GM21447 (cell line): ENCODE measurements around the gene SERAC1.

ENCODE experiments used
- ATAC-seq: cut with Tn5 transposase; IDR thresholded peaks from one replicate; pipeline ENCODE4 v1.9.1; 2021; ENCODE audit not compliant: unreplicated experiment

SERAC1 gene

DNA sequence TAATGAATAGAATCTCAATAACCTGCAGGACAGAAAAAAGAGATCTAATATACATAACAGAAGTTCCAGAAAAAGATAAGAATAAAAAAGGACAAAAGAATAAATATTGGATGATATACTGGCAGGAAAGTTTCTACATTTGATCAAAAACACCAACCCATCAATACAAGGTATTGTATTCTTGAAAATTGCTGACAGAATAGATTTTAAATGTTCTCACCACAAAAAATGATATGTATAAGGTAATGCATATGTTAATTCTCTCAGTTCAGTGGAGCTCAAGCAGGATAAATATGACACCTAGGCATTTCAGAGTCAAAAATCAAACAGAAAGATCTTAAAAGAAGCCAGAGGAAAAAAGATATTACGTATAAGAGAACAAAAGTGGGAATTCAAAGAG lies 43.8 kb downstream of the SERAC1 start:
- no peak for ATAC-seq

GRCh38 chr6:158122048-158122447 lies 46.0 kb downstream of the SERAC1 start:
- no peak for ATAC-seq

DNA sequence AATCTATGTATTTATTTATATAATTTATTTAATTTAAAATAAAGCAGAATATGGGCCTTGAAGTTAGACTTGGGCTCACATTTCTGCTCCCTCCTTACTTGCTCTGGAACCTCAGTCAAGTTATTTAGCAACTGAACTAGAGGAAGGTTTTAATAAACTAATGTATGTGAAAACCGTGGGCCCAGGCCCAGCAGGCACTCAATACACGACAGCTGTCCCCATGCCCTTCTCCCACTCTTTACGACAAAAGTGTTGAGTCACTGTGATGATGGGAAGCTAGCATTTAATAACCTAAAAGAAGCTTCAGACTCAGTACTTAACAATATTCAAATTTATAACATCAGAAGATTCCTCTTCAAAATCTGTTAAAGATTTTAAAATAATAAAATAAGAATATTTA lies 46.7 kb downstream of the SERAC1 start:
- no peak for ATAC-seq

DNA sequence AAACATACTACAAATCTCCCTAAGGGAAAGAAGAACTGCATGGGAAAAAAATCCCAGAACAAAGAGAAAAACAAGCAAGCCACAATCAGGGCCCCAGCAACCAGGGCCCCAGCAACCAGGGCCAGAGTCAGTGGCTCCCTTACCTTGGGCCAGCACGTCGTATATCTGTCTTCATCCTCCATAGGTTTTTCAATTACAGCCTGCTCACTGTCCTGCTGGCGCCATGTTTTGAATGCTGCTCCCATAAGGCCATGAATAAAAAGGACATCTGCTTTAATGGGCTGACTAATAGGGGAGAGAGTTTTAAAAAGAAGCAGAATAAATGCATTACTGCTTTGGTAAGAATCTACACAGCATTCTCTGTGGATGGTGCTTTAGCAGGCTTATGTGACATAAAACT lies 49.2 kb downstream of the SERAC1 start:
- no peak for ATAC-seq

GRCh38 chr6:158115508-158115907 lies 52.6 kb downstream of the SERAC1 start:
- ATAC-seq: no peak

GRCh38 chr6:158115102-158115501 lies 53.0 kb downstream of the SERAC1 start:
- no peak for ATAC-seq

GRCh38 chr6:158113802-158114201 lies 54.3 kb downstream of the SERAC1 start:
- no peak for ATAC-seq

DNA sequence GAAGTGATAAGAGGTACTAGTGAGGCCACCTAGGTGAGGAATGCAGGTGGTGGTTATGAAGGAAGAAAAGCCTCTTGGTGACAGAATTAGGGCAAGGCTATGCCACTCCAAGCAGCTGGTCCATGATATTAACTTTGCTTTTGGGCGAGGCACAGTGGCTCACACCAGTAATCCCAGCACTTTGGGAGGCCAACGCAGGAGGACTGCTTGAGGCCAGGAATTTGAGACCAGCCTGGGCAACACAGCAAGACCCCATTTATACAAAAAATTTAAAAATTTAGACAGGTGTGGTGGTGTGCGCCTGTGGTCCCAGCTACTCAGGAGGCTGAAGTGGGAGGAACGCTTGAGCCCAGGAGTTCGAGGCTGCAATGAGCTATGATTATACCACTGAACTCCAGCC lies 56.1 kb downstream of the SERAC1 start:
- no peak for ATAC-seq

GRCh38 chr6:158110986-158111385 lies 57.1 kb downstream of the SERAC1 start:
- no peak for ATAC-seq

DNA sequence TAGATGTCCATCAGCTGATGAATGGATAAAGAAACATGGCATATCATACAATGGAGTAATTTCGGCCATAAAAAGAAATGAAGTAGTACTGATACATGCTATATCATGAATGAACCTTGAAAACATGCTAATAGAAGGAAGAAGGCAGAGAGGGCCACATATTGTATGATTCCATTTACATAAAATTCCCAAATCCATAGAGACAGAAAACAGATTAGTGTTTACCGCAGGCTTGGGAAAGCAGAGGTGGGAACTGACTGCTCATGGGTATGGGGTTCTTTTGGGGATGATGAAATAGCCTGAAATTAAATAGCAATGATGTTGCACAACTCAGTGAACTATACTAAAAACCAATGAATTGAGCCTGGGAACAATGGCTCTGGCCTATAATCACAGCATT lies 58.3 kb downstream of the SERAC1 start:
- ATAC-seq: no peak

GRCh38 chr6:158104696-158105095 lies 63.4 kb downstream of the SERAC1 start:
- ATAC-seq: no peak

GRCh38 chr6:158103228-158103627 lies 64.8 kb downstream of the SERAC1 start:
- ATAC-seq: no peak

- no peak for ATAC-seq
Measured at GRCh38 chr6:158095671-158096070, 72.4 kb downstream of the SERAC1 start.

- no peak for ATAC-seq
Measured at GRCh38 chr6:158095031-158095430, 73.0 kb downstream of the SERAC1 start.

DNA sequence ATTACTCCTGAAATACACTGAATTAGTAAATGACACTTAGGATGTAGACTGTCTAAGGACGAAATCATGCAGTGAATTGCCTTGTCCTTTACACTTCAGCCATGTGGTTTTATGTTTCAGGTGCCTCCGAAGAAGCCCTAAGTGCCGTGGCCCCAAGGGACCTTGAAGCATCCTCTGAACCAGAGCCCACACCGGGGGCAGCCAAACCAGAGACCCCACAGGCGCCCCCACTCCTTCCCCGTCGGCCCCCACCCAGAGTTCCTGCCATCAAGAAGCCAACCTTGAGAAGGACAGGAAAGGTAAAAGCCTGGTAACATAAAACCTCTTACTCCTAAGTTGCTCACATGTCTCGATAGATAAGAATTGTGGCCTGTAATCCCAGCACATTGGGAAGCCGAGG lies 75.3 kb downstream of the SERAC1 start:
- ATAC-seq: no peak

DNA sequence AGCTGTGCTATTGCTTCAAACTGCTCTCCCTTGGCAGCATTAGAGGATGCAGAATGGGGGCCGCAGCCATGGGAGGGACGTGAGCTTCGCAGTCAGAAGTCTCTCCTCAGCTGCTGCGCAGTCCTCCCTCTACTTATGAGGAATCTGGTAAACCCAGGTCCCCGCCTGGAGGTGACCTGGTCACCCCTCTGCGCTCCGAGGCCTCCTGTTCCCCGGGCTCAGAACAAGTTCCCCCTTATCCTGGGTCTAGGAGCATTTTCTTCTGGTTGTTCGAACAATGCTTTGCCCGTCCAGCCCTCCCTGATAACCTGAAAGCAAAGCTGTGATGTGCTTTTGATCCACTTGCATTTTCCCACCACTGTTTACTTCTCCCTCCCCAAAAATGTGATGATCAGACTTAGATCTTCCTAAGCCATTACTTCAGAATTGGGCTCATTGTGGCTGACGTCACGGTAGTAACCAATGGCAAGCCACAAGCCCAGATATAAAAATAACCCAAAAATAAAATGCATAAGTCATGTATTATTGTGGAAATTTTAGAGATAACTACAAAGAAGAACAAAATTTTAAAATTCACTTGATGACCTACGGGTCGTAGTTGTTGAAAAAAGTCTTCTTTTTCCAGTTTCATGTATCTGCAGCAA lies 80.7 kb downstream of the SERAC1 start:
- no peak for ATAC-seq

DNA sequence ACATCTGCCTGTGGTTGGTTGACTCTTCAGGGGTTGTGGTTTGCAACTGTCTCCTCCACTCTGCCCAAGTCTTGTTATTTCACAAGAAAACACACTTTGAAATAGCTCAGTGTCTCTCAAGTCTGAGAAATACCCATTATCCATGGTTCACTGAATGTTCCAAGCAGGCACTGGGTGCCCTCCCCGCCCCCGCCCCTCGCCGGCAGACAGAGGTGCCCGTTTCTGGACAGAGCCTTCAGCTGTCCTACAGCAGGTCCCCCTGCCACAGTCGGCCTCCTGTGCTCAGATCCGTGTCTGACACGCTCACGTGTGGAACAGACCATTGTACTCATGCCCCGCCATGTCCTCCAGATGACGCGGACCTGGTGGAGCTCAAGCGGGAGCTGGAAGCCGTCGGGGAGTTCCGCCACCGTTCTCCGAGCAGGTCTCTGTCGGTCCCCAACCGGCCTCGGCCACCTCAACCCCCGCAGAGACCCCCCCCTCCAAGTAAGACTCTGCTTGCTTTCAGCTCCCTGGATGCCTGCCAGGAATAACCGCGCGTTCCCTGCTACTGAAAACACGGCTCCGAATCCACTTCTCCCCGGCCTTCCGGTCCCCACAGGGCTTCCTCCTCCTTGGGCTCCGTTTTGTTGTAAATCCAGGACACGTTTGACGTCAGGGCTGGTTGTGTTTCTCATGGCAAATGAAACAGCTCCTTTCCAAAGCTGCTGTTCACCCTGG lies 81.4 kb downstream of the SERAC1 start:
- ATAC-seq: no peak

DNA sequence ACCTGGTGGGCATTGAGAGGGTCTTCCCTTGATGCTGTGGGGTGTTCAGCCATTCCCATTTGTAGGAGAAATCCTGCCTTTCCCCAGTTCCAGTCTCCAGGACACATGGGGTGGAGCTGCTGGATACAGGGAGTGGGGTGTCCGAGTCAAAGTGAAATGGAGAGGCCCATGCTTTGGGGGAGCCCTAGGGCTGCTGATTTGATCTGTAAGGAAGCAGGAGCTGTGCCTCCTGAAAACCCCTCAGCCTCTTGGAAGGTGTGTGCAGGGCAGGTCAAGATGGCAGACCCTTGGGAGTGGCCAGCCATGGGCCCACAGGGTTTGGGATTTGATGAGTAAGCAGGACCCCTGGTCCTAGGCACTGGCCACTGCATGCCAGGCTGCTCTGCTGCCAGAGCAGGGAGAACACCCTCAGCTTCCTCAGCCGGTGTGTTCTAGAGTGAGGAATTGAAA lies 82.0 kb downstream of the SERAC1 start:
- ATAC-seq: no peak

DNA sequence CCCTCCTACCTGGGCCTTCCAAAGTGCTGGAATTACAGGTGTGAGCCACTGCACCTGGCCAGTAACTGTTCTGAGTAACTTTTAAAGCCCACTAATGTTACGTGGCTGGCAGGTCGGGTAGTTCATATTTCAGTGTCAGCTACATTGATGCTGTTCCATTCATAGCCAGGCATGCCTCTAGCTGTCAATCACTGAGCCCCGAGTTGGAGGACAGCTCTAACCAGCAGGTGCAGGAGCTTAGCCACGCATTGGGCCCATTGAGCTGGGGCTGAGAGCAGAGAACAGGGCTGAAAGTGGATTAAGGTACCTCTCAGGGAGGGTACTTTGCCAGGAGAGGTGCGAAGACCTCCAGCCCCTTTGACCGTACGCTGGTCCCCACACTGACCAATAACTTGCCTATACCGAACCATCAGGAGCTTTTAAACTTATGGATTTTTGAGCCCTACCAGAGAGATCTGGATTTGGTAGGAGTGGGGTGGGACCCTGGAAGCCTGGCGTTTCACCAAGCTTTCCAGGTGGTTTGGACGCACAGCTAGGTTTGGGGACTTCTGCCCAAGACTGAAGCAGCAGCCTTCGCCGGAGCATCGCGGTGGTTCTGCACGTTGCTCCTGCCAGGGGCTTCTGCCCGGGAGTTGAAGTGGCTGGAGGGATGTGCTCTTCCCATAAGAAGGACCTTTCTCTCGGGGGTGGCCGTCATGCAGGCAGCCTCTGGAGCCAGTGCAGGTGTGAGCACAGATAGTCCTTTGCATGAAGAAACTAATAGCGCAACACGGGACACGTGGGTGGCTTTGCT lies 82.6 kb downstream of the SERAC1 start:
- no peak for ATAC-seq

DNA sequence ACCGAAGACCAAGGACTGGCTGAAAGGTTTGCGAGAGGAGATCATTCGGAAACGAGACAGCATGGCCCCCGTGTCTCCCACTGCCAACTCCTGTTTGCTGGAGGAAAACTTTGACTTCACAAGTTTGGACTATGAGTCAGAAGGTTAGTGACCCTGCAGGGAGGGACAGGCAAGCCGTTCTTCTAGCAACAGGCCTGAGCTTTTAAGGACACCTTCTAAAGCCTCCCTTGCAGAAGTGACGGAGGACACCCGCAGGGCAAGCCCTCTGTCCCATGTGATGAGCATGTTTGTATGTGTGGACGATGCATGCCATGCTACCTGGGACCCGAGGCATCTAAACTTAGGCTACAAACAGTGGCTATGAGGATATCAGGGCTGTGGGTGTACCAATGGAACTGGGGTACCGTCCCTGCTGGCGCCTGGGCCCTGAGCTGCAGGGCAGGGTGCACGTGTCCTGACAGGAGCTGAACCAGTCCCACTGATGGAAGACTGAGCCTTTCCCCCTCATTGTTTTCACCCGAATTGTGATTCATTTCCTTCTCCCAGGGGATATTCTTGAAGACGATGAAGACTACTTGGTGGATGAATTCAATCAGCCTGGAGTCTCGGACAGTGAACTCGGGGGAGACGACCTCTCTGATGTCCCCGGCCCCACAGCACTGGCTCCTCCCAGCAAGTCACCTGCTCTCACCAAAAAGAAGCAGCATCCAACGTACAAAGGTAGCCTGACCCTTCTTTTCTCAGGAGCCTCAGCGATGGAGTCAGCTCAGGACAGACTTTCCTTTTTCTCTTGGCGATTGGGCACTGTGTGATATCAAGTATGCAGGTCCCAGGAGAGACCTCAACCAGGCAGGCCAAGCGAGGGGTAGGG lies 84.4 kb downstream of the SERAC1 start:
- ATAC-seq: no peak

DNA sequence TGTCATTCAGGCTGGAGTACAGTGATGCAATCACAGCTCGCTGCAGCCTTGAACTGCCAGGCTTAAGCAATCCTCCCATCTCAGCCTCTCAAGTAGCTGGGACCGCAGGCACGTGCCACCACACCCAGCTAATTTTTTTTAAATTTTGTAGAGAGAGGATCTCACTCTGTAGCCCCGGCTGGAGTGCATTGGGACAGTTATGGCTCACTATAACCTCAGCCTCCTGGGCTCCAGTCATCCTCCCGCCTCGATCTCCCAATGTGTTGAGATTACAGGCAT lies 86.5 kb downstream of the SERAC1 start:
- ATAC-seq: no peak
